ENCODE results near the gene COMMD7.

DNA sequence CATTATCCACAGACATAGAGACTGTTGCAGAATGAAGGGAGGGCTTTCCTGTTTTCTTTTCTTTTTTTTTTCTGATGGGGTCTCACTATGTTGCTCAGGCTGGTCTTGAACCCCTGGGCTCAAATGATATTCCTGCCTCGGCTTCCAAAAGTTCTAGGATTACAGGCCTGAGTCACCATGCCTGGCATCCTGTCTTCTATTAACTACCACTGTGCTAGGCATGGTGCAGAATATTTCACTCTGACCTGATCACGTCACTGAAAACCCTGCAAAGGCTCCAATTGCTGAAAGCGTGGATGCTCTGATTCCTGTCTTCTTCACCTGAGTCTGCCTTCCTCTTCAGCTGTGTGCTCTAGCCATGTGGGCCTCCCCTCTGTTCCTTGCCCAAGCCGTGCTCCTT lies 10.5 kb upstream of the COMMD7 start:
- TF ChIP-seq, protein P1, sequence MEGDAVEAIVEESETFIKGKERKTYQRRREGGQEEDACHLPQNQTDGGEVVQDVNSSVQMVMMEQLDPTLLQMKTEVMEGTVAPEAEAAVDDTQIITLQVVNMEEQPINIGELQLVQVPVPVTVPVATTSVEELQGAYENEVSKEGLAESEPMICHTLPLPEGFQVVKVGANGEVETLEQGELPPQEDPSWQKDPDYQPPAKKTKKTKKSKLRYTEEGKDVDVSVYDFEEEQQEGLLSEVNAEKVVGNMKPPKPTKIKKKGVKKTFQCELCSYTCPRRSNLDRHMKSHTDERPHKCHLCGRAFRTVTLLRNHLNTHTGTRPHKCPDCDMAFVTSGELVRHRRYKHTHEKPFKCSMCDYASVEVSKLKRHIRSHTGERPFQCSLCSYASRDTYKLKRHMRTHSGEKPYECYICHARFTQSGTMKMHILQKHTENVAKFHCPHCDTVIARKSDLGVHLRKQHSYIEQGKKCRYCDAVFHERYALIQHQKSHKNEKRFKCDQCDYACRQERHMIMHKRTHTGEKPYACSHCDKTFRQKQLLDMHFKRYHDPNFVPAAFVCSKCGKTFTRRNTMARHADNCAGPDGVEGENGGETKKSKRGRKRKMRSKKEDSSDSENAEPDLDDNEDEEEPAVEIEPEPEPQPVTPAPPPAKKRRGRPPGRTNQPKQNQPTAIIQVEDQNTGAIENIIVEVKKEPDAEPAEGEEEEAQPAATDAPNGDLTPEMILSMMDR (IDR thresholded peaks at IDR 0.05) = no peak
- TF ChIP-seq POLR2A (IDR thresholded peaks at IDR 0.05) = no peak
